Measurements from ENCODE around the gene THAP10. TPM values are rescaled to one million over a fixed set of nuclear protein-coding genes. Genes with fewer than 3 reads are reported as not detected.
"Not testable (repeated sequence)": the region's sequence is repeated elsewhere in the genome, so short reads cannot be mapped to it uniquely, and the experiment has no call there.

THAP10 gene
- total and polyA plus RNA-seq, 3 experiments from 2014 or later, result 0.18 to 0.20 TPM; not detected in 1

GRCh38 chr15:70859322-70859908, 32.8 kb downstream of the THAP10 start:
- Mint-ChIP-seq H3K27me3 (peaks cover 9 to 39% of the 10 kb centered on the region in 2 donors), H3K4me1 (peaks cover 2 to 4% (median 4%) of the 10 kb centered on the region in 3 donors), H3K36me3 (no peaks in the 10 kb centered on the region), H3K9me3 (no peaks in the 10 kb centered on the region), H3K27ac (no peak overlapping the region), H3K4me3 (no peak overlapping the region)
- CTCF ChIA-PET, result no interaction called here
- H3K4me1 ChIP-seq (ENCODE audit: insufficient read depth, low read length), result no peaks in the 10 kb centered on the region
- H3K27me3 ChIP-seq (ENCODE audit: insufficient read depth, low read length, poor library complexity, severe bottlenecking), result peaks cover 3% of the 10 kb centered on the region
- no peaks in the 10 kb centered on the region for H3K36me3 ChIP-seq (ENCODE audit: insufficient read depth, low read length)
- no peak overlapping the region for H3K4me3 ChIP-seq (ENCODE audit: low read length)
- DNase-seq, result no peak
- no peaks in the 10 kb centered on the region for H3K9me3 ChIP-seq (ENCODE audit: low read length)
- H3K27ac ChIP-seq (ENCODE audit: low read depth, low read length), result no peak overlapping the region
- POLR2A ChIA-PET, result no interaction called here

GRCh38 chr15:70858614-70859321, 33.5 kb downstream of the THAP10 start:
- H3K27ac Mint-ChIP-seq; H3K4me1 Mint-ChIP-seq; H3K9me3 Mint-ChIP-seq; POLR2A ChIA-PET; H3K36me3 ChIP-seq (ENCODE audit: insufficient read depth, low read length); H3K27ac ChIP-seq (ENCODE audit: low read depth, low read length); DNase-seq; H3K4me3 Mint-ChIP-seq; H3K4me1 ChIP-seq (ENCODE audit: insufficient read depth, low read length); H3K27me3 ChIP-seq (ENCODE audit: insufficient read depth, low read length, poor library complexity, severe bottlenecking); H3K9me3 ChIP-seq (ENCODE audit: low read length); H3K4me3 ChIP-seq (ENCODE audit: low read length); CTCF ChIA-PET; H3K36me3 Mint-ChIP-seq: not testable (repeated sequence)
- H3K27me3 Mint-ChIP-seq, result peaks cover 11 to 41% of the 10 kb centered on the region in 2 donors

- Mint-ChIP-seq H3K36me3 (no peaks in the 10 kb centered on the region), H3K4me1 (peaks cover 6 to 11% (median 6%) of the 10 kb centered on the region in 3 donors), H3K27me3 (peaks cover 17 to 48% of the 10 kb centered on the region in 2 donors), H3K4me3 (no peak overlapping the region), H3K9me3 (no peaks in the 10 kb centered on the region), H3K27ac (no peak overlapping the region)
- no peak overlapping the region for H3K27ac ChIP-seq (ENCODE audit: low read depth, low read length)
- ChIA-PET CTCF (no interaction called here), POLR2A (no interaction called here)
- H3K9me3 ChIP-seq (ENCODE audit: low read length), result no peaks in the 10 kb centered on the region
- no peak for DNase-seq
- H3K4me1 ChIP-seq (ENCODE audit: insufficient read depth, low read length), result no peaks in the 10 kb centered on the region
- peaks cover 5% of the 10 kb centered on the region for H3K27me3 ChIP-seq (ENCODE audit: insufficient read depth, low read length, poor library complexity, severe bottlenecking)
- no peak overlapping the region for H3K4me3 ChIP-seq (ENCODE audit: low read length)
- H3K36me3 ChIP-seq (ENCODE audit: insufficient read depth, low read length), result no peaks in the 10 kb centered on the region
These were observed 34.5 kb downstream of the THAP10 start for GRCh38 chr15:70857562-70858285.

- H3K4me1 Mint-ChIP-seq, result peaks cover 6 to 12% (median 6%) of the 10 kb centered on the region in 3 donors
- H3K4me3 ChIP-seq (ENCODE audit: low read length), result no peak overlapping the region
- H3K9me3 ChIP-seq (ENCODE audit: low read length), result no peaks in the 10 kb centered on the region
- H3K27ac ChIP-seq (ENCODE audit: low read depth, low read length), result no peak overlapping the region
- H3K4me3 Mint-ChIP-seq, result no peak overlapping the region
- H3K27me3 Mint-ChIP-seq, result peaks cover 22 to 55% of the 10 kb centered on the region in 2 donors
- no peaks in the 10 kb centered on the region for H3K36me3 Mint-ChIP-seq
- H3K27me3 ChIP-seq (ENCODE audit: insufficient read depth, low read length, poor library complexity, severe bottlenecking), result peaks cover 7% of the 10 kb centered on the region
- POLR2A ChIA-PET, result no interaction called here
- no peaks in the 10 kb centered on the region for H3K36me3 ChIP-seq (ENCODE audit: insufficient read depth, low read length)
- H3K27ac Mint-ChIP-seq, result no peak overlapping the region
- H3K9me3 Mint-ChIP-seq, result no peaks in the 10 kb centered on the region
- CTCF ChIA-PET, result no interaction called here
- no peak for DNase-seq
- H3K4me1 ChIP-seq (ENCODE audit: insufficient read depth, low read length), result no peaks in the 10 kb centered on the region
These were observed 35.2 kb downstream of the THAP10 start for GRCh38 chr15:70856884-70857561.

- H3K36me3 ChIP-seq (ENCODE audit: insufficient read depth, low read length), result no peaks in the 10 kb centered on the region
- no peak for DNase-seq
- no peak overlapping the region for H3K4me3 ChIP-seq (ENCODE audit: low read length)
- Mint-ChIP-seq H3K4me3 (no peak overlapping the region), H3K4me1 (peaks cover 6 to 12% (median 6%) of the 10 kb centered on the region in 3 donors), H3K27me3 (peaks cover 27 to 57% of the 10 kb centered on the region in 2 donors), H3K9me3 (no peaks in the 10 kb centered on the region), H3K27ac (no peak overlapping the region), H3K36me3 (no peaks in the 10 kb centered on the region)
- H3K9me3 ChIP-seq (ENCODE audit: low read length), result no peaks in the 10 kb centered on the region
- no peaks in the 10 kb centered on the region for H3K4me1 ChIP-seq (ENCODE audit: insufficient read depth, low read length)
- ChIA-PET POLR2A (no interaction called here), CTCF (no interaction called here)
- no peak overlapping the region for H3K27ac ChIP-seq (ENCODE audit: low read depth, low read length)
- peaks cover 7% of the 10 kb centered on the region for H3K27me3 ChIP-seq (ENCODE audit: insufficient read depth, low read length, poor library complexity, severe bottlenecking)
These were observed 35.9 kb downstream of the THAP10 start for GRCh38 chr15:70856177-70856883.

GRCh38 chr15:70855764-70856163, 36.5 kb downstream of the THAP10 start:
- Histone ChIP-seq H3K4me3 (ENCODE audit: low read length) (no peak overlapping the region), H3K27me3 (ENCODE audit: insufficient read depth, low read length, poor library complexity, severe bottlenecking) (peaks cover 7% of the 10 kb centered on the region), H3K36me3 (ENCODE audit: insufficient read depth, low read length) (no peaks in the 10 kb centered on the region), H3K27ac (ENCODE audit: low read depth, low read length) (no peak overlapping the region), H3K9me3 (ENCODE audit: low read length) (no peaks in the 10 kb centered on the region), H3K4me1 (ENCODE audit: insufficient read depth, low read length) (no peaks in the 10 kb centered on the region)
- H3K27me3 Mint-ChIP-seq, result peaks cover 31 to 61% of the 10 kb centered on the region in 2 donors
- H3K36me3 Mint-ChIP-seq, result no peaks in the 10 kb centered on the region
- no peaks in the 10 kb centered on the region for H3K9me3 Mint-ChIP-seq
- H3K4me1 Mint-ChIP-seq, result peaks cover 6 to 12% (median 6%) of the 10 kb centered on the region in 3 donors
- no peak overlapping the region for H3K4me3 Mint-ChIP-seq
- POLR2A ChIA-PET, result no interaction called here
- no peak overlapping the region for H3K27ac Mint-ChIP-seq
- CTCF ChIA-PET, result no interaction called here
- DNase-seq, result no peak

GRCh38 chr15:70854666-70854976, 37.6 kb downstream of the THAP10 start:
- CTCF ChIA-PET, result interaction anchor here (0.7 kb wide), 1 partner anchor 20 kb away, joined by 3 read pairs; no protein-coding TSS in a partner anchor
- Mint-ChIP-seq H3K4me3 (peak overlapping the region; percentile 47 to 75 (median 74)), H3K9me3 (no peaks in the 10 kb centered on the region), H3K27ac (peak overlapping the region in 1 of 8 donors; percentile 44), H3K4me1 (peaks cover 6 to 12% (median 6%) of the 10 kb centered on the region in 3 donors), H3K27me3 (peaks cover 35 to 66% of the 10 kb centered on the region in 2 donors), H3K36me3 (no peaks in the 10 kb centered on the region)
- no peak overlapping the region for H3K4me3 ChIP-seq (ENCODE audit: low read length)
- no peaks in the 10 kb centered on the region for H3K4me1 ChIP-seq (ENCODE audit: insufficient read depth, low read length)
- H3K27me3 ChIP-seq (ENCODE audit: insufficient read depth, low read length, poor library complexity, severe bottlenecking), result peaks cover 7% of the 10 kb centered on the region
- POLR2A ChIA-PET, result no interaction called here
- no peaks in the 10 kb centered on the region for H3K36me3 ChIP-seq (ENCODE audit: insufficient read depth, low read length)
- no peak for DNase-seq
- no peaks in the 10 kb centered on the region for H3K9me3 ChIP-seq (ENCODE audit: low read length)
- H3K27ac ChIP-seq (ENCODE audit: low read depth, low read length), result no peak overlapping the region
